Naive B cell (primary cell): ENCODE results near the gene TMEM165. TPM values are rescaled to one million over a fixed set of nuclear protein-coding genes. Genes with fewer than 3 reads are reported as not detected.

Experiments
- ATAC-seq, 2 donors: fragments of 150-1000 bp; cut with Tn5 transposase; 2 replicates each; pipeline ENCODE4 v1.10.0; 2021; ENCODE audit warnings: low read depth in 2 of 2, mild to moderate bottlenecking in 2 of 2, moderate library complexity in 2 of 2
- DNase-seq: peaks from one replicate; pipeline ENCODE4 v3.0.0; 2022
- H3K27ac Mint-ChIP-seq, 6 donors: one replicate each; pipeline ENCODE4 v1.8.0; 2020 to 2022; ENCODE audit warnings: mild to moderate bottlenecking in 6 of 6, mixed read lengths in 6 of 6, moderate library complexity in 5 of 6, inconsistent platforms in 2 of 6
- H3K27me3 Mint-ChIP-seq, 3 donors: one replicate each; pipeline ENCODE4 v1.8.0; 2021 to 2022; ENCODE audit warnings: mixed read lengths in 3 of 3, mild to moderate bottlenecking in 1 of 3
- H3K36me3 Mint-ChIP-seq, 2 donors: one replicate each; pipeline ENCODE4 v1.8.0; 2020 to 2022; ENCODE audit warnings: mixed read lengths in 2 of 2, inconsistent platforms in 1 of 2, mild to moderate bottlenecking in 1 of 2
- H3K4me1 Mint-ChIP-seq, 3 donors: one replicate each; pipeline ENCODE4 v1.8.0; 2020 to 2022; ENCODE audit warnings: mixed read lengths in 3 of 3, inconsistent platforms in 1 of 3, mild to moderate bottlenecking in 1 of 3, moderate library complexity in 1 of 3
- H3K4me3 Mint-ChIP-seq, 8 donors: one replicate each; pipeline ENCODE4 v1.8.0; 2020 to 2022; ENCODE audit warnings: mild to moderate bottlenecking in 8 of 8, mixed read lengths in 8 of 8, moderate library complexity in 8 of 8, inconsistent platforms in 2 of 8
- H3K9me3 Mint-ChIP-seq, 7 donors: one replicate each; pipeline ENCODE4 v1.8.0; 2020 to 2022; ENCODE audit warnings: mixed read lengths in 7 of 7, mild to moderate bottlenecking in 5 of 7, inconsistent platforms in 2 of 7, moderate library complexity in 1 of 7
- polyA plus RNA-seq, 6 donors: library from polyadenylated mRNA; unstranded; fragments of 300-500 nt; fragmentation: Illumina TruSeq; gene quantifications; one replicate each; pipeline ENCODE4 v1.2.3, GENCODE V29; 2021; ENCODE audit warnings: low read depth in 6 of 6

The TMEM165 gene
- polyA plus RNA-seq, 6 donors from 2014 or later, result 38.0 to 67.3 (median 51.7) TPM

DNA sequence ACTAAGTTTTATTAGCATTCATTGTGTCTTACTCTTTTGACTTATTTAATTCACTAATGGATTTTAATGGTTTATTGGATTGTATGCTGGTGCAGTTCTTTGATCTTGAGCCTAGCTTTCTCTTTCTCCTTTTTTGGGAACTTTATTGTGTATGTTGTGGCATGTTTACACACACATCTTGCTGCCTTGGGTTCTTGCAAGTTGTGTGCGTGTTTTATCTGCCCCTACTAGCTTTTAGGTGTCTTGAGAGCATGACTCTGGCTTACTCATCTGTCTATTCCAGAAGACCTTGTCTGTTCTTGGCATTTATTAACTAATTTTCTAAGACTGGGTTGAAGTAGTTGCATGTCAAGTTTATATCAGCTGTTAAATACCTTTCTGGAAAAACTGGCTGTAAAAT, 2.7 kb downstream of the TMEM165 start:
- Mint-ChIP-seq H3K4me1 (peaks cover 43 to 52% (median 45%) of the 10 kb centered on the region in 3 donors), H3K36me3 (peaks cover 4 to 8% of the 10 kb centered on the region in 2 donors), H3K4me3 (peak overlapping the region in 5 of 8 donors; percentile 7 to 96 (median 91)), H3K27me3 (no peaks in the 10 kb centered on the region), H3K27ac (peak overlapping the region in 1 of 6 donors; percentile 99), H3K9me3 (no peaks in the 10 kb centered on the region)
- DNase-seq (no peak), ATAC-seq (no peak)

DNA sequence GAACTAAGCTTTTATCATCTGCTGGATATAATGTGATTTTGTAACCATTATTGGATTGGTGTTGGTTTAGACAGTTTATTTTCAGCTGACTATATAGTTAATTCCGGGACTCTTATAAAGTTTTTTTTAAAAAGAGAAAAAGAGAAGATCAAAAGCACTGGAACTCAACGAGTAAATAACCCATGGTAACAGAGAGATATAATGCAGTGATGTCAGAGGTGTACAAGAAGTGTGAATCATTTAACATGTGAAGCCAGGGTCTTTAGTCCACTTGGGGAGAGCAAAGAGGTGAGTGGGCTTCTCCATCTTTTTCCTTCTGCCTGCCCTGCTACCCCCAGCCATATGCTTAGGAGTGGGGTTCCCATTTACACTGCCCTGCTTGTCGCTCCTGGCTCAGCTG, 3.2 kb downstream of the TMEM165 start:
- Mint-ChIP-seq H3K27ac (peak overlapping the region in 4 of 6 donors; percentile 24 to 75 (median 56)), H3K36me3 (peaks cover 4 to 8% of the 10 kb centered on the region in 2 donors), H3K4me3 (peak overlapping the region in 7 of 8 donors; percentile 3 to 92 (median 61)), H3K9me3 (no peaks in the 10 kb centered on the region), H3K27me3 (no peaks in the 10 kb centered on the region), H3K4me1 (peaks cover 47 to 55% (median 50%) of the 10 kb centered on the region in 3 donors)
- DNase-seq (no peak), ATAC-seq (no peak)

DNA sequence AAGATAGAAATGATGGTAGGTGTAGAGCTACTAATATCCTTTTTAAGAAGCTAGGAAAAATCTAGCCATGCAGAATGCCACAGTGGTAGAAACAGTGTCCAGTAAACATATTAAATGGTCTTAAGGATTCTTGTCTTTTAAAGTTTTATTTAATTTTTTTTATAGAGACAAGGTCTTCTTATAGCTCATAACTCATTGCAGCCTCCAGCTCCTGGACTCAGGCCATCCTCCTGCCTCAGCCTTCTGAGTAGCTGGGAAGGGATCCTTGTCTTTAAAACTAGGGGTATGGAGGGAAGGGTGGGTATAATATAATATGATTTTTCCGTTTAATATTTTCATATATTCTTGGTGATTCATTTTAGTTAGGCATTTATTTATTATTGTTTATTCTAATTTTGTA, 3.8 kb downstream of the TMEM165 start:
- Mint-ChIP-seq H3K27me3 (no peaks in the 10 kb centered on the region), H3K27ac (peak overlapping the region in 2 of 6 donors; percentile 24 to 75), H3K4me3 (peak overlapping the region in 2 of 8 donors; percentile 67 to 92), H3K9me3 (no peaks in the 10 kb centered on the region), H3K4me1 (peaks cover 44 to 55% (median 51%) of the 10 kb centered on the region in 3 donors), H3K36me3 (peaks cover 4 to 8% of the 10 kb centered on the region in 2 donors)
- ATAC-seq (no peak), DNase-seq (no peak)

DNA sequence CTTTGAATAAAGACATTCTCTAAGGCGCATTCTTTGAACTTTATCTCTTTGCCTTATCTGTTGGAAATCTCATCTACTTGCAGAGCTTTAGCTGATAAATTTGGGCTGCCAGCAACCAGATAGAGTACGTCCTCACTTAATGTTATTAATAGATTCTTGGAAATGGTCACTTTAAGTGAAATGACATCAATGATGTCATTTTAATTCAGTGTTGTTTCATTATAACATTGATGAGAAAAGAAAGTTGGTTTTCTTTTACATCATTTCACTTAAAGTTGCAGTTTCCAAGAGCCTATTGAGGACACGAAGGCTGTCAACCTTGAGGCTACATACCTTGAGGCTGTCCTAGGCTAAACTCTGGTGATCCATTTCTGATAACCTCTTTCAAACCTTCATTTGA, 9.3 kb downstream of the TMEM165 start:
- DNase-seq, result no peak
- Mint-ChIP-seq H3K36me3 (peaks cover 0 to 4% of the 10 kb centered on the region in 2 donors), H3K4me1 (peaks cover 32 to 38% (median 34%) of the 10 kb centered on the region in 3 donors)

DNA sequence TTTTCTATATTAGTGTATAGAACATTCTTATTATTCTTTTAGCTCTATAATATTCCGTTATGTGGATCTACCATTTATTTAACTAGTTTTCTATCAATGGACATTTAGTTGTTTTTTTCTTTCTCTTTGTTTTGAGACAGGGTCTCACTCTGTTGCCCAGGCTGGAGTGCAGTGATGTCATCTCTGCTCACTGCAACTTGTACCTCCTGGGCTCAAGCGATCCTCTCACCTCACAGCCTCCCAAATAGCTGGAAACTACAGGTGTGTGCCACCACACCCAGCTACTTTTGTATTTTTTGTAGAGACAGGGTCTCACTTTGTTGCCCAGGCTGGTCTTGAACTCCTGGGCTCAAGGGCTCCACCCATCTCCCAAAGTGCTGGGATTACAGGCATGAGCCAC, 10.8 kb downstream of the TMEM165 start:
- H3K36me3 Mint-ChIP-seq, result no peaks in the 10 kb centered on the region
- peaks cover 27 to 35% (median 34%) of the 10 kb centered on the region in 3 donors for H3K4me1 Mint-ChIP-seq
- H3K9me3 Mint-ChIP-seq, result no peaks in the 10 kb centered on the region

More for the DNA sequence above, 9.3 kb downstream of the TMEM165 start:
- no peaks in the 10 kb centered on the region for H3K9me3 Mint-ChIP-seq
- no peak overlapping the region for H3K4me3 Mint-ChIP-seq
- H3K27ac Mint-ChIP-seq, result peak overlapping the region in 1 of 6 donors; percentile 69
- no peak for ATAC-seq
- no peaks in the 10 kb centered on the region for H3K27me3 Mint-ChIP-seq

DNA sequence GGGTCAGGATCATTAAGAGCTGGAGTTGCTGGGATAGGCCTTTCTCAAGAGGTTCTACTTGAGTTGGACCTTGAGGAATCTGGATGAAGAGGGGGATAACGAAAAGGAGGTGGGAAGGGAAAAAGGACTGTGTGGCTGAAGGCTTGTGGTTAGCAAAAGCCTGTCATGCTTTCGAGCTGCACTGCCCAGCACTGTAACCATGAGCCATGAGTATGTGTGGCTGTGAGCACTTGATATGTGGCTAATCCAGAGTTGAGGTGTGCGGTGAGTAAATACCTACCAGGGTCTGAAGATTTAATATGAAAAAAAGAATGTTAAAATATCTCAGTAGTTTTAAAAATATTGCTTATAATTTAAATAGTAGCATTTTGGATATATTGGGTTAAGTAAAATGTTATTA, 11.4 kb downstream of the TMEM165 start:
- Mint-ChIP-seq H3K27me3 (no peaks in the 10 kb centered on the region), H3K36me3 (no peaks in the 10 kb centered on the region), H3K4me1 (peaks cover 27 to 35% (median 34%) of the 10 kb centered on the region in 3 donors), H3K27ac (peak overlapping the region in 3 of 6 donors; percentile 47 to 63 (median 52)), H3K4me3 (no peak overlapping the region), H3K9me3 (no peaks in the 10 kb centered on the region)
- no peak for DNase-seq
- ATAC-seq, result no peak

More for the DNA sequence above, 10.8 kb downstream of the TMEM165 start:
- H3K27me3 Mint-ChIP-seq, result no peaks in the 10 kb centered on the region
- no peak for ATAC-seq
- H3K4me3 Mint-ChIP-seq, result no peak overlapping the region
- peak overlapping the region in 4 of 6 donors; percentile 7 to 63 (median 50) for H3K27ac Mint-ChIP-seq
- DNase-seq, result no peak

DNA sequence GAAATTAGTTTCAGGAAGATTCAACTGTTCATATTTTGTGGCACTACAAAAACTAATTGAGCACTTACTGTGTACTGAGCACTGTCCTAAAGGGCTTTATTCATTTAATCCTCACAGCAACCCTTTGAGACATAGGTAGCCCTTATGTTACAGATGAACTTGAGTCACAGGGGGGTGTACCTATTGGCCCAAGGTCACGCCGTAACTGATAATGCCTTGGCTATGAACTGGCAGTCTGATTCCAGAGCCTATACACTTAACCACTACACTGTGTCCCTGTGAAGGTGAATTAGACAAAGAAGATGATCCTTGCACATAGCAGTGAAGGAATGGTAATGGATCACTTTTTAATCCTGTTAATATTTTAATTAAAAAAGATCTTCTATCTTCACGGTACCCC, 12.0 kb downstream of the TMEM165 start:
- ATAC-seq, result no peak
- Mint-ChIP-seq H3K4me3 (no peak overlapping the region), H3K9me3 (no peaks in the 10 kb centered on the region), H3K27ac (peak overlapping the region in 1 of 6 donors; percentile 20), H3K36me3 (no peaks in the 10 kb centered on the region), H3K4me1 (peaks cover 27 to 34% (median 32%) of the 10 kb centered on the region in 3 donors), H3K27me3 (no peaks in the 10 kb centered on the region)
- no peak for DNase-seq

DNA sequence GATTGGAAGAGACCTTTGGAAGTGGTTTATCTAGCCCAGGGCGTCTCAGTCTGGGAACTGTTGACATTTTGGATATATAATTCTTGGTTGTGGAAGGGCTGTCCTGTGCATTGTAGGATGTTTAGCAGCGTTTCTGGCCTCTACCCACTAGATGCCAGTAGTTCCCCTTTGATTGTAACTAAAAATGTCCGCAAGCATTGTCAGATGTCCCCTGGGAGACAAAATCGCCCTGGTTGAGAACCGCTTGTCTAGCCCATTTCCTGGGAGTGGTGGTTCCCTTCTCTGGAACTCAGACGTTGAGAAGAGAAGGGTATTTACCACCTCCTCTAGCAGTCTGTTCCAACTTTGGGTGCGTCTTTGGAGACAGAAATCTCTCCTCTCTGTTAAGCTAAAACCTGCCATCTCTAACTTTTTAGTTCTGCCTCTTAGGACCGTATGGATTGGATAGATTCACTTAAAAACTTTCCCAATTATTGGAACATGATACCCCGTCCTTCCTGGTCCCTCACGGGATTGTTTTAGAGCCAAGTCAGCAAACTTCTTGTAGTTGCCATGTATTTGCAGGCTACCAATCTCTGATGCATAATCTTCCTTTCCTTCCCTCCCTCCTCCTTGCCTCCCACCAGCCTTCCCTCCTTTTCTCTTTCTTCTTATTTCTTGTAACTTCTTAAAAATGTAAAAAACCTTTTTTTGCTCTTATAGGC, 13.9 kb downstream of the TMEM165 start:
- Mint-ChIP-seq H3K27me3 (no peaks in the 10 kb centered on the region), H3K27ac (peak overlapping the region; percentile 65 to 94 (median 88)), H3K4me3 (peak overlapping the region in 5 of 8 donors; percentile 22 to 75 (median 58)), H3K9me3 (no peaks in the 10 kb centered on the region), H3K36me3 (no peaks in the 10 kb centered on the region), H3K4me1 (peaks cover 23 to 27% (median 25%) of the 10 kb centered on the region in 3 donors)
- ATAC-seq (peak; percentile 93 to 97), DNase-seq (peak; percentile 70)

DNA sequence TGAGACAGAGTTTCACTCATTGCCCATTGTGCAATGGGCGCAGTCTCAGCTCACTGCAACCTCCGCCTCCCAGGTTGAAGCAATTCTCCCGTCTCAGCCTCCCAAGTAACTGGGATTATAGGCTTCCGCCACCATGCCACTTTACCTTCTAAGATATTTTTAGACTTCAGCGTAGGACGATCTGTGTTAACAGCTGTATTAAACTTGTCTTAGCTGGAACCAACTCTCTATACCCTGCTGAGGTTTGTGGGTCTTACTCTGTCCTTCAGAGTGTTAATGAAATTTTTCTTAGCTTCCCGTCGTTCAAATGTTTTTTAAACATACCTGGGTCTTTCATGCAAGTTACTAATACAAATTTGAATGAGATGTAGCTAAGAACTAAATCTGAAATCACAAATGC, 14.7 kb downstream of the TMEM165 start:
- Mint-ChIP-seq H3K36me3 (no peaks in the 10 kb centered on the region), H3K4me1 (peaks cover 19 to 25% (median 22%) of the 10 kb centered on the region in 3 donors), H3K9me3 (no peaks in the 10 kb centered on the region), H3K27me3 (no peaks in the 10 kb centered on the region), H3K4me3 (no peak overlapping the region), H3K27ac (peak overlapping the region in 5 of 6 donors; percentile 81 to 94 (median 89))
- no peak for ATAC-seq
- no peak for DNase-seq

DNA sequence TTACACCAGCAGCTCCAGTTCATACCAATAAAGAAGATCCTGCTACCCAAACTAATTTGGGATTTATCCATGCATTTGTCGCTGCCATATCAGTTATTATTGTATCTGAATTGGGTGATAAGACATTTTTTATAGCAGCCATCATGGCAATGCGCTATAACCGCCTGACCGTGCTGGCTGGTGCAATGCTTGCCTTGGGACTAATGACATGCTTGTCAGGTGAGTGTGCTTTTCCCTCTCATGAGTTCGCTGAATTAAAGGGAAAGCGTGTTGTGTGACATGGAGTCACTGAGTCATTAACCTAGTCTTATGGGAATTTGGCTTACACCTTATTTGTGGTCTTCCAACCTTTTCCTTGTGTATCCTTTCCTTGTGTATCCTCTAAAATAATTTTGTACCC, 15.9 kb downstream of the TMEM165 start:
- no peak for ATAC-seq
- H3K36me3 Mint-ChIP-seq, result peaks cover under 1% of the 10 kb centered on the region in 2 donors
- H3K4me1 Mint-ChIP-seq, result peaks cover 15 to 20% (median 15%) of the 10 kb centered on the region in 3 donors

DNA sequence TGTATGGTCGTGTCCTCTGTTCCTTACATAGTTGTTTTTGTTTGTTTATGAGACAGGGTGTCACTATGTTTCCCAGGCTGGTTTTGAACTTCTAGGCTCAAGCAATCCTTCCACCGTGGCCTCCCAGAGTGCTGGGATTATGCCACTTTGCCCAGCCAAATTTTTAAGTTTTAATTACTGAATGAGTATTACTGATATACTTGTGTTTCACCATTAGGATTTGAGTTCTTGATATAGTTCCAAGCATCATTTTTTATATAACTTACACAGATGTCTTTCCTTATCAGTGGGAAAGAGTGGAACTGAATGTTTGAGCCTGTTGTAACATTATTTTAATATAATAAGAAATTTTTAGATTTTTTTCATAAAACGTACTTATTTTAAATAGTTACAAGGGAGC, 20.4 kb downstream of the TMEM165 start:
- no peak overlapping the region for H3K4me3 Mint-ChIP-seq
- H3K4me1 Mint-ChIP-seq, result peaks cover 2 to 9% (median 6%) of the 10 kb centered on the region in 3 donors
- no peaks in the 10 kb centered on the region for H3K9me3 Mint-ChIP-seq
- no peak for DNase-seq
- no peaks in the 10 kb centered on the region for H3K27me3 Mint-ChIP-seq
- H3K36me3 Mint-ChIP-seq, result peaks cover 17 to 19% of the 10 kb centered on the region in 2 donors
- peak overlapping the region in 1 of 6 donors; percentile 83 for H3K27ac Mint-ChIP-seq
- no peak for ATAC-seq

More for the DNA sequence above, 15.9 kb downstream of the TMEM165 start:
- DNase-seq, result no peak
- Mint-ChIP-seq H3K4me3 (no peak overlapping the region), H3K27ac (no peak overlapping the region), H3K27me3 (no peaks in the 10 kb centered on the region), H3K9me3 (no peaks in the 10 kb centered on the region)

DNA sequence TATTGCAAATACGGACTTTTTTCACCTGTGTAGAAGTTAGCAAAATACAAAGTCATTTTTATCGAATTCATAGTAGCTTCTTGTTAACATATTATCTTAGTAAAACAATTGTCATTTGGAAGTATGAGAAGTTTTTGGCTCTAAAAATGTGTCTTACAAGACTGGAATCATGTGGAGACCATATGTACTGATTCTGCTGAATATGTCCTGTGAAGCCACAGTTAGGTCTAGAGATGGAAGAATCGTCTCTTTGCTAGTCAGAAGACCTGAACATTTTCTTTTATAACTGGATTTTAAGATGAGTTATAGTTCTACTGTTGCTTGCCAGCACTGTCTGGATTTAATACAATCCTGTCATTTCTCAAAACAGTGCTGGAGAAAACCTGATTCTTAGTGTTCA, 29.0 kb downstream of the TMEM165 start:
- H3K9me3 Mint-ChIP-seq, result no peaks in the 10 kb centered on the region
- peaks cover 17 to 21% of the 10 kb centered on the region in 2 donors for H3K36me3 Mint-ChIP-seq
- no peak overlapping the region for H3K4me3 Mint-ChIP-seq
- DNase-seq, result no peak
- H3K27ac Mint-ChIP-seq, result peak overlapping the region in 3 of 6 donors; percentile 31 to 69 (median 33)
- no peak for ATAC-seq
- H3K4me1 Mint-ChIP-seq, result peaks cover 4 to 8% (median 7%) of the 10 kb centered on the region in 3 donors
- H3K27me3 Mint-ChIP-seq, result no peaks in the 10 kb centered on the region

DNA sequence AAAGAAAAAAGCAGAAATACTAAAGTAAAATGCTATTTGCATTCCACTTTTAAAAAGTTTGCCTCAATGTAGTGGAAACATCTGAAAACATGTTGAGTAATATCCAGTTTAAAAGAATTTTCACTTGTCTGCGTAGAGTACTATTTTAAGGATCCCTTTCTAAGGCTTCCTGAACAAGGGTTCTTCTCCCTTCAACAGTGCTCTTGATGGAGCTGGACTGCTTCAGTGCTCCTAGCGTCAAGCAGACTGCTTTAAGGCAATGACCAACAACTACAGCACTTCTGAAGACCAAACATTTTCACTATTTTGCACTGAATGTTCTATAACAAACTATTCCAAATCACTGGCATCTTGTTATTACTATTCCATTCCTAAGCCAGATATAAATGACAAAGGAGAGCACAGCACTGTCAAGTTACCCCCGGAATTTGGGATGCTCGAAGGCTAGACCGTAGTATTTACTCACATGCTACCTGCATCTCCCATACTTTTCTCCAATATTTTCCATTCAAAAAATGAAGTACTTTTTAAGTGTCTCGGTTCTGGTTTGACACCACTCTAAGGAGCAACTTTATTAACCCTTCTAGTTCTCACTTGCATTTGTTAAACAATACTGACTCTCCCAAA, 36.1 kb downstream of the TMEM165 start:
- ATAC-seq, result no peak
- Mint-ChIP-seq H3K27ac (peak overlapping the region in 1 of 6 donors; percentile 40), H3K4me1 (peaks cover 0 to 4% (median 4%) of the 10 kb centered on the region in 3 donors), H3K4me3 (no peak overlapping the region), H3K36me3 (peaks cover 0 to 5% of the 10 kb centered on the region in 2 donors), H3K9me3 (no peaks in the 10 kb centered on the region), H3K27me3 (no peaks in the 10 kb centered on the region)
- DNase-seq, result no peak
